Stomach (tissue), 4 donors: ENCODE data around the gene MICAL2.

Experiments
- POLR2A ChIP-seq, 4 donors: fragments of 450-650 bp; IDR thresholded peaks; one replicate each; pipeline ENCODE4 v1.6.1; 2016; ENCODE audit warnings: antibody characterized with exemption in 4 of 4, control low read depth in 2 of 4, mild to moderate bottlenecking in 1 of 4, moderate library complexity in 1 of 4
- POLR2AphosphoS5 ChIP-seq, 3 donors: sonication (generic); formaldehyde crosslinking; IDR thresholded peaks; one replicate each; pipeline ENCODE4 v1.6.1; 2016; ENCODE audit warnings: antibody characterized with exemption in 3 of 3
- TF ChIP-seq, protein P1 (sequence below), 7 experiments: fragments of 450-650 bp in 4 of 7; fragments of 200-600 bp in 3 of 7; sonication (generic) in 3 of 7; IDR thresholded peaks; one replicate each; pipeline ENCODE4 v1.5.1; 2016 to 2019; ENCODE audit warnings: antibody characterized with exemption in 7 of 7, control low read depth in 2 of 7, mild to moderate bottlenecking in 1 of 7

- TF ChIP-seq POLR2AphosphoS5 (IDR thresholded peaks at IDR 0.05) (no peak), POLR2A (IDR thresholded peaks at IDR 0.05) (no peak)
- TF ChIP-seq, protein P1, sequence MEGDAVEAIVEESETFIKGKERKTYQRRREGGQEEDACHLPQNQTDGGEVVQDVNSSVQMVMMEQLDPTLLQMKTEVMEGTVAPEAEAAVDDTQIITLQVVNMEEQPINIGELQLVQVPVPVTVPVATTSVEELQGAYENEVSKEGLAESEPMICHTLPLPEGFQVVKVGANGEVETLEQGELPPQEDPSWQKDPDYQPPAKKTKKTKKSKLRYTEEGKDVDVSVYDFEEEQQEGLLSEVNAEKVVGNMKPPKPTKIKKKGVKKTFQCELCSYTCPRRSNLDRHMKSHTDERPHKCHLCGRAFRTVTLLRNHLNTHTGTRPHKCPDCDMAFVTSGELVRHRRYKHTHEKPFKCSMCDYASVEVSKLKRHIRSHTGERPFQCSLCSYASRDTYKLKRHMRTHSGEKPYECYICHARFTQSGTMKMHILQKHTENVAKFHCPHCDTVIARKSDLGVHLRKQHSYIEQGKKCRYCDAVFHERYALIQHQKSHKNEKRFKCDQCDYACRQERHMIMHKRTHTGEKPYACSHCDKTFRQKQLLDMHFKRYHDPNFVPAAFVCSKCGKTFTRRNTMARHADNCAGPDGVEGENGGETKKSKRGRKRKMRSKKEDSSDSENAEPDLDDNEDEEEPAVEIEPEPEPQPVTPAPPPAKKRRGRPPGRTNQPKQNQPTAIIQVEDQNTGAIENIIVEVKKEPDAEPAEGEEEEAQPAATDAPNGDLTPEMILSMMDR (IDR thresholded peaks at IDR 0.05), result no peak
Observed at GRCh38 chr11:12108875-12109453, 1.4 kb upstream of the MICAL2 start.
